Measurements from ENCODE around the gene CTNNA3. TPM values are rescaled to one million over a fixed set of nuclear protein-coding genes. Genes with fewer than 3 reads are reported as not detected.

CTNNA3 gene
- total RNA-seq, 1 donor from 2014 or later = under 0.01 TPM

- DNase-seq = no peak
Observed at GRCh38 chr10:66844176-66844942, 851.6 kb downstream of the CTNNA3 start.

- DNase-seq = no peak
Observed at GRCh38 chr10:66843396-66843795, 852.6 kb downstream of the CTNNA3 start.

GRCh38 chr10:66842867-66843266, 853.1 kb downstream of the CTNNA3 start:
- DNase-seq = no peak

DNA sequence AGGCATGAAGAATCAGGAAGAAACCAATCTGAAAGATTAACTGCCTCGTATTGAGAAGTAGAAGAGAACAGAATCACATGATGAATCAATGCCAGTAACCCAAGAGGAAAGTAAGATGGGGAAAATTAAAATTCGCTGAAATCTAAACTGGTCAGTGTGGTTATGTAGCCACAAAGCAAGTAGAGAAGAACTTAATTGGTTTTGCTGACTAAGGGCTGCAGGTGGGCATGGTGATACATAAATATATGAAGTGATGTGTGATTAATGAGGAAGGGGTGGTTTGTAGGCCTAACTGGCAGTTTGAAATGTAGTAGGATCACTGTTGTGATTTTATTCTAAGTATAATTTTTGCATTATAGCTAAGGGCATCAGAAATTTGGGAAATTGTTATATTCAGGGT, 853.6 kb downstream of the CTNNA3 start:
- no peak for DNase-seq

GRCh38 chr10:66838656-66839055, 857.3 kb downstream of the CTNNA3 start:
- no peak for DNase-seq

- no peak for DNase-seq
Observed at GRCh38 chr10:66837990-66838389, 858.0 kb downstream of the CTNNA3 start.

- no peak for DNase-seq
Observed at GRCh38 chr10:66837335-66837734, 858.7 kb downstream of the CTNNA3 start.

DNA sequence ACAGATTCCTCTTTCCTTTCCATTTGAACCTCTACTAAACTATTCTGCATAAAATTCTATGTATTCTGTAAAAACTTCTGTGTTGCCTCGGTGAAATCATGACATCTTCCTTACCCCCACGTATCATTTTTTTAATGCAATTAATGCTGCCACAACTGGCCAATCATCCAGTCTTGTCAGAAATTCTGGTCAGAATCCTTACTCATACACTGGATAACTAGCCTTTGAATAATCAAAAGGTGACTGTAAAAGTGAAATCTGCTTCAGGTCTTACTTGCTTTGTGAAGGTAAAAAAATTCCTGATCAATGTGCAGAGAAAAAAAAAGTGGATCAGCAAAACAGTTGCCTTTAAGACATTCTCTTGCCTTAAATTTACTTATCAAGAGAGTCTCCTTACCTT, 859.2 kb downstream of the CTNNA3 start:
- no peak for DNase-seq

GRCh38 chr10:66836057-66836456, 859.9 kb downstream of the CTNNA3 start:
- no peak for DNase-seq

DNA sequence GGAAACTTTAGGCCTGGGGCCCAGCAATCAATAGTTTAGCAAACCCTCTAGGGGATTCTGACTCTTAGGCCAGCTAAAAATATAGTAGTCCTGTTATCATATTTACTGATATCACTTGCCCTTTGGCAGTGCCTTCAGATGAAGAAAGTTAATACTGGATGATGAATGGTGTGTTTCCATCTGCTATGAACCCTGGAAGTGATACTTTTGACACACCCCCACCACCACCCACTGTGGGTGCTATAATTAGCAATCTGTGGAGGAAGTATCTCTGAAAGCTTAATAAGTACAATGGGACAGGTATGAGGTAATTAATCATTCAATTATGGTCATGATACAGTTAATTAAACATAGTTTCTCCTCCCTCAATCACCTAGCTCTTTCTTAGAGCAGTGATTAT, 860.6 kb downstream of the CTNNA3 start:
- DNase-seq = no peak

- no peak for DNase-seq
Observed at GRCh38 chr10:66834802-66835201, 861.2 kb downstream of the CTNNA3 start.

GRCh38 chr10:66833861-66834260, 862.1 kb downstream of the CTNNA3 start:
- DNase-seq = no peak

- no peak for DNase-seq
Observed at GRCh38 chr10:66832781-66833422, 863.1 kb downstream of the CTNNA3 start.

GRCh38 chr10:66828957-66829356, 867.0 kb downstream of the CTNNA3 start:
- DNase-seq = no peak

- DNase-seq = no peak
Observed at GRCh38 chr10:66827353-66827752, 868.6 kb downstream of the CTNNA3 start.

GRCh38 chr10:66823301-66823700, 872.7 kb downstream of the CTNNA3 start:
- no peak for DNase-seq

- DNase-seq = no peak
Observed at GRCh38 chr10:66822801-66823200, 873.2 kb downstream of the CTNNA3 start.

DNA sequence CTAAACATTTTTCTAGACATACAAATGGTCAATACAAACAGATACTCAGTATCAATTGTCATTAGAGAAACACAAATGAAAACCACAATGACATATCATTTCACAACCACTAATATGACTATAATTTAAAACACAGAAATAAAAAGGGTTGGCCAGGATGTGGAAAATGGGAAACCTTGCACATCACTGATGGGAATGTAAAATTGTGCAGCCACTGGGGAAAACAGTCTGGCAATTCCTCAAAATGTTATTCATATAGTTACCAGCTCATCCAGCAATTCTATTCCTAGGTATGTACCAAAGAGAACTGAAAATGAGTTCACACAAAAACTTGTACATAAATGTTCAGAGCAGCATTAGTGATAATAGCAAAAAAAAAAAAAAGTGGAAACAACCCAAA, 876.3 kb downstream of the CTNNA3 start:
- no peak for DNase-seq

DNA sequence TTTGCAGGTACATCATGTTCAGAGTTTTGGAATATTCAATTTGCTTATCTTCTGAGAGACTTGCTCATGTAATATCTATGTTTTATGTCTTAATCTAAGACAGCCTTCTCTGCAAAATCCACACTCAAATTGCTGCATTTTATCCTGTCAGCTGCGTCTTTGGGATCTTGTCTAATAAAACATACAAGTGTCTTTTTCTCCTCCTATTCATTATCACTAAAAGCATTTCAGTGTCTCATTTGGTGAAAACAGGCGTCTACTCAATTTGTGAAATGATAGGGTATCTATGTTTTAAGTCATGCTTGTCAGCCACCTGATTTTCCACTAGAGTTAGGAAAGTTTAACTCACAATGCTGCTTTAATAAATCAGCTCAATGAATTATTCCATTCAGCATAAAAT, 882.9 kb downstream of the CTNNA3 start:
- no peak for DNase-seq

GRCh38 chr10:66811211-66811610, 884.8 kb downstream of the CTNNA3 start:
- DNase-seq = no peak

- no peak for DNase-seq
Observed at GRCh38 chr10:66809402-66809801, 886.6 kb downstream of the CTNNA3 start.

GRCh38 chr10:66805612-66806011, 890.4 kb downstream of the CTNNA3 start:
- no peak for DNase-seq

DNA sequence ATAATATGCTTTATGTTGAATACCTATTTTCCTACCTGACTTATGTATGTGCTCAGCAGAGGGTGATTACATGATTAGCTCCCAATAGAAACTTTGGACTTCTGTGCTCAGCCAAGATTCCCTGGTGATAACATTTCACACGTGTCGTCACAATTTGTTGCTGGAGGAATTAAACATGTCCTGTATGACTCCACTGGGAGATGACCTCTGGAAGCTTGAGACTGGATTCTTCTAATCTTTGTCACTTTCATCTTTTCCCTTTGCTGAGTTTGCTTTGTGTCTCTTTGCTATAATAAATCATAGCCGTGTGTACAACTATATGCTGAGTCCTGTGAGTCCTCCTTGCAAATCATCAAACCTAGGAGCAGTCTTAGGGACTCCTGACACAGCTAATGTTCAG, 891.0 kb downstream of the CTNNA3 start:
- no peak for DNase-seq

- DNase-seq = no peak
Observed at GRCh38 chr10:66803174-66803573, 892.8 kb downstream of the CTNNA3 start.

DNA sequence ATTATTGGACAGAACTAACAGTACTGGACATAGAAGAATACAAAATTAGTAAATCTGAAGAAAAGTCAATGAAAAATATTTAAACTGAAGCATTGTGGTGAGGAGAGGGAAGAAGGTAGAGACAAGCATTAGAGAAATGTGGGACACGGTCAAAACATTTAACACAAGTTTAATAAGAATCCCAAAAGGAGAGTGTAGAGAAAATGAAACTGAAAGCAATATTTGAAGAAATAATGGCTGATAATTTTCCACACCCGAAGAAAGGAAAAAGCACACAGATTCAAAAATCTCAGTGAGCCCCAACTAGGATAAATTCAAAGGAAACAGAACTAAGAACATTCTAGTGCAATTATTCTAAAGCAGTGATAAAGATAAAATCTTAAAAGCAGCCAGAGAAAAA, 896.5 kb downstream of the CTNNA3 start:
- no peak for DNase-seq

All from dermis blood vessel endothelial cell (primary cell).